Neural crest cell (in vitro differentiated cells): ENCODE measurements around the gene RNH1. TPM values are rescaled to one million over a fixed set of nuclear protein-coding genes. Genes with fewer than 3 reads are reported as not detected.
A peak's percentile ranks its signal among the peaks of the same experiment; 100 is the strongest.

ENCODE experiments used
- DNase-seq: peaks from one replicate; pipeline ENCODE4 v3.0.0; 2021; ENCODE audit warnings: low read depth, mixed read lengths, low spot score
- H3K27ac Mint-ChIP-seq: one replicate; pipeline ENCODE4 v1.8.0; 2021; ENCODE audit warnings: mild to moderate bottlenecking, mixed read lengths; ENCODE audit not compliant: unreplicated experiment
- H3K27me3 Mint-ChIP-seq: 2 replicates; pipeline ENCODE4 v1.8.0; 2021; ENCODE audit warnings: low read depth, mild to moderate bottlenecking, mixed read lengths
- H3K36me3 Mint-ChIP-seq: 2 replicates; pipeline ENCODE4 v1.8.0; 2021; ENCODE audit warnings: low read depth, mild to moderate bottlenecking, mixed read lengths
- H3K4me1 Mint-ChIP-seq: 2 replicates; pipeline ENCODE4 v1.8.0; 2021; ENCODE audit warnings: mixed read lengths
- H3K4me3 Mint-ChIP-seq: one replicate; pipeline ENCODE4 v1.8.0; 2021; ENCODE audit warnings: mild to moderate bottlenecking, mixed read lengths
- H3K9me3 Mint-ChIP-seq: 2 replicates; pipeline ENCODE4 v1.8.0; 2021; ENCODE audit warnings: mixed read lengths
- total RNA-seq: library from RNA; stranded (reverse); gene quantifications from 2 replicates; pipeline ENCODE4 v1.2.1, GENCODE V29; 2021
- TF ChIP-seq, protein P1 (sequence below): fragments of 200-600 bp; sonication (generic); conservative IDR thresholded peaks from 2 replicates; pipeline ENCODE4 v1.5.0; 2021; ENCODE audit warnings: antibody characterized with exemption, mild to moderate bottlenecking

The RNH1 gene
- total RNA-seq, 1 donor from 2014 or later = 71.1 TPM

DNA sequence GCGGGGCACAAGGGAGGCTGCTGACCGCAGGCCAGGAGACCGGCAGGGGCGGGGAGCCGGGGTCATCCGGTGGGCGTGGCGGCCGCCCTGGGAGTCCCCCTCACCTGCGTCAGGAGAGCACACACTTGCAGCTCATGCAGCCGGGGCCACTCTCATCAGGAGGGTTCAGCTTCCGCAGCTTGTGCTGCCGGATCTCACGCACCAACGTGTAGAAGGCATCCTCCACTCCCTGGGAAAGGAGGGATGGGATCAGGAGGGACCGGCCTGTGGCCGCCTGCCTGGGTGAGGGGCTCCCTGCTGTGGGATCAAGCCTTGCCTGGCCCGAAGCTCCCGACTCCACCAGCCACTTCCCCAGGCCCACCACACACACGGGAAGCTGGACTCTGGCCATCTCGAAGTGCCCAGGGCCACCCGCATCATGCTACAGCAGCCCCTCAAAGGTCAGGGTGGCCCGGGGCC, 25.5 kb upstream of the RNH1 start:
- no peak for DNase-seq

DNA sequence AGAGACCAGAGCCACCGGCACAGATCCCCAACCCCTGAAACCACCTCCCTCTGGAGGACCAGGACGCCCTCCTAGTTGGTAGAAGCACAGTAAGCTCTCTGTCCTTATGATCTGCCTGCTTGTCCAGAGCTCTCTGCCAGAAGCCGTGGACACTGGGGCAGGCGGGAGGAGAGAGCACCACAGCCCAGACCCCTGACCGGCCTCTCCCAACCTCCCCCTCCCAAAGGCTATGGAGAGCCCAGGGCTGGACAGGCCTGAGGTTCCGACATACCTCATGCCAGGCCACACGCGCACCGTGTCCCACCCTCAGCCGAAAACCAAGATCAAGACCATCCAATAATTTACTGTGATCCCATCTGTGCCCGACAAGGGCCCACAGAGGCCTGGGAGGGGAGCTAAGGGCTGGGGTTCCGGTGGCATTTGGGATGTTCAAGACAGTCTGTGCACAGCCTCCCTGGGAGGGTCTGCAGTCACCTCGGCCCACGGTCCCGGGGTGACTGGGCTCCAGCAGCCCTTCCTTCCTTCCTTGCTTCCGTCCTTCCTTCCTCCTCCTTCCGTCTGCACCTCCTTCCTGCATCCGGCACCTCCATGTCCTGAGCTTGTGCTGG, 25.0 kb upstream of the RNH1 start:
- H3K36me3 Mint-ChIP-seq = no peaks in the 10 kb centered on the region
- peaks cover 4% of the 10 kb centered on the region for H3K4me1 Mint-ChIP-seq
- peaks cover 5% of the 10 kb centered on the region for H3K27me3 Mint-ChIP-seq
- H3K27ac Mint-ChIP-seq = no peak overlapping the region
- H3K4me3 Mint-ChIP-seq = peak overlapping the region; percentile 71
- H3K9me3 Mint-ChIP-seq = no peaks in the 10 kb centered on the region
- DNase-seq = no peak
- TF ChIP-seq, protein P1, sequence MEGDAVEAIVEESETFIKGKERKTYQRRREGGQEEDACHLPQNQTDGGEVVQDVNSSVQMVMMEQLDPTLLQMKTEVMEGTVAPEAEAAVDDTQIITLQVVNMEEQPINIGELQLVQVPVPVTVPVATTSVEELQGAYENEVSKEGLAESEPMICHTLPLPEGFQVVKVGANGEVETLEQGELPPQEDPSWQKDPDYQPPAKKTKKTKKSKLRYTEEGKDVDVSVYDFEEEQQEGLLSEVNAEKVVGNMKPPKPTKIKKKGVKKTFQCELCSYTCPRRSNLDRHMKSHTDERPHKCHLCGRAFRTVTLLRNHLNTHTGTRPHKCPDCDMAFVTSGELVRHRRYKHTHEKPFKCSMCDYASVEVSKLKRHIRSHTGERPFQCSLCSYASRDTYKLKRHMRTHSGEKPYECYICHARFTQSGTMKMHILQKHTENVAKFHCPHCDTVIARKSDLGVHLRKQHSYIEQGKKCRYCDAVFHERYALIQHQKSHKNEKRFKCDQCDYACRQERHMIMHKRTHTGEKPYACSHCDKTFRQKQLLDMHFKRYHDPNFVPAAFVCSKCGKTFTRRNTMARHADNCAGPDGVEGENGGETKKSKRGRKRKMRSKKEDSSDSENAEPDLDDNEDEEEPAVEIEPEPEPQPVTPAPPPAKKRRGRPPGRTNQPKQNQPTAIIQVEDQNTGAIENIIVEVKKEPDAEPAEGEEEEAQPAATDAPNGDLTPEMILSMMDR = no peak

More for the DNA sequence above, 25.5 kb upstream of the RNH1 start:
- Mint-ChIP-seq H3K4me3 (peak overlapping the region; percentile 71), H3K27me3 (peaks cover 8% of the 10 kb centered on the region), H3K27ac (no peak overlapping the region), H3K4me1 (peaks cover 4% of the 10 kb centered on the region), H3K36me3 (no peaks in the 10 kb centered on the region), H3K9me3 (no peaks in the 10 kb centered on the region)
- TF ChIP-seq, protein P1 = no peak

DNA sequence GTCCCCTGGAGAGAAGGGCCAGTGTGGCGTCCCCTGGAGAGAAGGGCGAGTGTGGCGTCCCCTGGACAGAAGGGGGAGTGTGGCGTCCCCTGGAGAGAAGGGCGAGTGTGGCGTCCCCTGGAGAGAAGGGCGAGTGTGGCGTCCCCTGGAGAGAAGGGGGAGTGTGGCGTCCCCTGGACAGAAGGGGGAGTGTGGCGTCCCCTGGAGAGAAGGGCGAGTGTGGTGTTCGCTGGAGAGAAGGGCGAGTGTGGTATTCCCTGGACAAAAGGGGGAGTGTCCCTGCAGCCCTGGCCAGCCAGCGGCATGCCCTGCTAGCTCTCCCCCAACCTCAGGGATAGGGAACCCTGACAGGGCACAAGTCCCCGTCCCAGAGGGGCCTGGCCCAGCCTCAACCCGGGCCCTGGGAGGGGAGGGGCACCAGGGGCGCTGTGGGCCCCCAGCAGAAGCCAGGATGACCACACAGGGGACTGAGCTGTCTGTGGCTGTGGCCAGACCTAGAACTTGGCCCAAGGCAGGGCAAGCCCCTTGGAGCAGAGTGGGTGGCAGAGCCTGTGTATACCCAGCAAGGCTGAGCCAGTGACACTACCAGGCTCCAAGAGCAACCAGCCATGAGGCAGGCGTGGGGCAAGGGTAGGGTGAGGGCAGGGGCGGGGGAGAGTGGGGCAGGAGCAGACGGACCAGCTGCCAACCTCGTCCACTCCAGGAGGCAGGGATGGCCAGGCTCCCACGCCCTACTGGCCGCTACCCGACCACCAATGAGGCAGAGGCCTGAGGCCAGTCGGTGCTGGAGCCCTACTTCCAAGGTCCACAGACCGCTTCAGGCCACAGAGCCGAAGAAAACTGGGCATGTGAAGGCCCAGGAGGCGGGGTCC, 24.2 kb upstream of the RNH1 start:
- no peaks in the 10 kb centered on the region for H3K9me3 Mint-ChIP-seq

DNA sequence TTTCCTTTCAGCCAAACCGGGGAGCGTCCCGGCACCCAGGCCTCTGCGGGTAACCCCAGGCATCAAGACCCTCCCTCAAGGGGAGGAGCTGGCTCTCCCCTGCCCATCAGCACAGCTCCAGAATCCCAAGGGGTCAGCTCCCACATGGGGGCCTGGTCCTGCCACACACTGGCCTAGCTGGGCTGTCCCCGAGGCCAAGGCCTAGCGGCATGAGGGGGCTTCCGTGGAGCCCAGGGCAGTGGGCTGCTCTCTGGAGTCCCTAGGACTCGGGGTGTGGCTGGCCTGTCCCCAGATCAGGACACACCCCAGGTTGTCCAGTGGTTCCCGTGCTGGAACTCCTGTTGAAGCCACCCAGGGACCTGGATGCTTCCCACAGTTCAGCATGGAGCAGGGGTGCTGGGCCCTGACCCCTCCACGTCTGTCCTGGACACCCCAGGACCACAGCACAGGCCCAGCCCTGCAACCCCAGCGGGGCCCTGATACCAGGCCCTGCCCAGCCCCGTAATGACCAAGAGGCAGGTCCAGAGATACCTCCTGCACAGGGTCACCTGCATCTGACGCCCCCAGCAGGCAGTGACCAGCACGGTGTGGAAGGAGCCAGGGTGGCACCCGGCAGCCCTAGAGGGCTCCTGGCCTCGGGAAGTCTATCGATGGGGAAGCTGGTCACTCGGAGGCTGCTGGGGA, 22.8 kb upstream of the RNH1 start:
- Mint-ChIP-seq H3K27me3 (no peaks in the 10 kb centered on the region), H3K36me3 (no peaks in the 10 kb centered on the region), H3K9me3 (no peaks in the 10 kb centered on the region), H3K27ac (no peak overlapping the region), H3K4me1 (no peaks in the 10 kb centered on the region), H3K4me3 (peak overlapping the region; percentile 54)
- DNase-seq = no peak
- TF ChIP-seq, protein P1 = no peak

More for the DNA sequence above, 24.2 kb upstream of the RNH1 start:
- TF ChIP-seq, protein P1 = no peak
- Mint-ChIP-seq H3K4me3 (peak overlapping the region; percentile 71), H3K27me3 (peaks cover 1% of the 10 kb centered on the region), H3K4me1 (peaks cover 2% of the 10 kb centered on the region), H3K27ac (no peak overlapping the region), H3K36me3 (no peaks in the 10 kb centered on the region)
- no peak for DNase-seq

DNA sequence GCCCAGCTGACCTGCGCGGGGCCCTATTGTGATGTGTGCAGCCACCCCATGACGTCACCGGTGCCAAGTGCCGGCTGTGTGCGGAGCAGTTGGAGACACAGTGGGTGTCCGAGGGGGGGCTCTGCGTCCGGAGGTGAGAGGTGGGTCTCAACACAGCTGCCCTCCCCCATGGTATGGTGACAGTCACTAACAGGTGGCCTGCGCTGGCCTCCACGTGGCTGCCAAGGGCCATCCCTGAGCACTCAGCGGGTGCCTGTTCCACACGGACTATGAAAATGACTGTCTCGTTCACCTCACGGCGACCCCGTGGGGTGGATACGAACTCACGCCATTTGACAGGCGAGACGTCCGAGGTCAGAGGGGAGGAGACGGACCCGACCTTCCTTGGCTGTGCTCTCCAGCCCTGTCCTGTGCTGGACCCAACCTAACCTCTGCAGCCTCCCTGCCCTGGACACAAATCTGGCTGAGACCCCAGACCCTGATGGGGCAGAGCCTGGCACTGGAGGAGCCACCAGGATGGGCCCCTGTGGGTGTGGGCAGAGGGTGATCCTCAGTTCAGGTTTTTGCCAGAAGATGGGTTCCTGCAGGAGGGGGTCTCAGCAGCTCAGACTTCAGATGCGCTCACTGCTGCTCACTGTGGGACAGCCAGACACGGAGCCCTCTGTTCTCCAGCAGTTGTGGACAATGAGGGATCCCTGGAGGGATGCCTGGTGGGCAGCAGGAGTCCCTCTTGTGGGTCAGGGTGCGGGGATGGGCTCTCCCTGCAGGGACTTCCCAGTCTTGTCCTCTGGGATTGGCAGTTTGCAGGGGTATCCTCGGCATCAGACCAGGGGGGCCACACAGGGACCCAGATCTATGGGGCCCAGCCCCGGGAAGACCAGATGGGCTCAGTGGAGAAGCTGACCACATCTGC, 22.0 kb upstream of the RNH1 start:
- H3K4me1 Mint-ChIP-seq = no peaks in the 10 kb centered on the region
- H3K27ac Mint-ChIP-seq = no peak overlapping the region
- H3K4me3 Mint-ChIP-seq = no peak overlapping the region
- H3K36me3 Mint-ChIP-seq = no peaks in the 10 kb centered on the region
- TF ChIP-seq, protein P1 = no peak
- no peak for DNase-seq
- H3K9me3 Mint-ChIP-seq = no peaks in the 10 kb centered on the region
- H3K27me3 Mint-ChIP-seq = no peaks in the 10 kb centered on the region
